Keratinocyte (primary cell): ENCODE results near the gene FHAD1. TPM values are rescaled to one million over a fixed set of nuclear protein-coding genes. Genes with fewer than 3 reads are reported as not detected.

ENCODE experiments used
- DNase-seq: peaks from one replicate; pipeline ENCODE4 v3.0.0-alpha.2; 2011; ENCODE audit warnings: low read depth, missing footprints, low spot score
- FAIRE-seq: peaks from 2 replicates; lab custom pipeline; 2011; peaks lifted over from hg19 to GRCh38; lab: Jason Lieb, UNC
- H2AFZ ChIP-seq: 2 replicates; pipeline ENCODE4 v1.6.0; 2012; ENCODE audit warnings: low read length, control low read depth, inconsistent platforms; ENCODE audit not compliant: control insufficient read depth
- H3K27ac ChIP-seq: 2 replicates; pipeline ENCODE4 v1.5.1; 2011; ENCODE audit warnings: low read length; ENCODE audit not compliant: control insufficient read depth, insufficient read depth
- H3K27me3 ChIP-seq: 3 replicates; pipeline ENCODE4 v1.6.0; 2011; ENCODE audit warnings: low read length; ENCODE audit not compliant: control insufficient read depth, insufficient read depth; ENCODE audit errors: extremely low read depth
- H3K36me3 ChIP-seq, 2 experiments: 2 replicates in 1 of 2; 3 replicates in 1 of 2; pipeline ENCODE4 v1.5.1; 2011; ENCODE audit warnings: low read length in 2 of 2, mild to moderate bottlenecking in 1 of 2; ENCODE audit not compliant: control insufficient read depth in 2 of 2, insufficient read depth in 2 of 2; ENCODE audit errors: extremely low read depth in 1 of 2
- H3K4me1 ChIP-seq: 3 replicates; pipeline ENCODE4 v1.5.1; 2011; ENCODE audit warnings: low read length; ENCODE audit not compliant: control insufficient read depth, insufficient read depth; ENCODE audit errors: extremely low read depth
- H3K4me2 ChIP-seq: 3 replicates; pipeline ENCODE4 v1.6.0; 2011; ENCODE audit warnings: low read depth, low read length; ENCODE audit not compliant: control insufficient read depth, insufficient read depth; ENCODE audit errors: extremely low read depth
- H3K4me3 ChIP-seq, 3 experiments: fragments of 200-600 bp in 1 of 3; sonication (generic) in 1 of 3; 2 replicates in 2 of 3; 3 replicates in 1 of 3; pipeline ENCODE4 v1.5.1; 2011 to 2016; ENCODE audit warnings: low read length in 3 of 3, mild to moderate bottlenecking in 3 of 3, control low read depth in 2 of 3, inconsistent platforms in 1 of 3, low read depth in 1 of 3, mixed read lengths in 1 of 3, mixed run types in 1 of 3, moderate library complexity in 1 of 3; ENCODE audit not compliant: control insufficient read depth in 2 of 3, insufficient read depth in 2 of 3; ENCODE audit errors: extremely low read depth in 1 of 3
- H3K79me2 ChIP-seq: 2 replicates; pipeline ENCODE4 v1.6.0; 2012; ENCODE audit warnings: low read length; ENCODE audit not compliant: control insufficient read depth, insufficient read depth
- H3K9ac ChIP-seq: 3 replicates; pipeline ENCODE4 v1.6.0; 2011; ENCODE audit warnings: low read length; ENCODE audit not compliant: control insufficient read depth, insufficient read depth; ENCODE audit errors: extremely low read depth
- H3K9me1 ChIP-seq: 3 replicates; pipeline ENCODE4 v1.6.0; 2011; ENCODE audit warnings: low read length; ENCODE audit not compliant: control insufficient read depth, insufficient read depth; ENCODE audit errors: extremely low read depth
- H3K9me3 ChIP-seq: 2 replicates; pipeline ENCODE4 v1.5.1; 2012; ENCODE audit warnings: low read depth, low read length; ENCODE audit not compliant: control insufficient read depth
- H4K20me1 ChIP-seq: 3 replicates; pipeline ENCODE4 v1.6.0; 2011; ENCODE audit warnings: low read length; ENCODE audit not compliant: control insufficient read depth, insufficient read depth; ENCODE audit errors: extremely low read depth
- CTCF ChIP-seq, 3 experiments: IDR thresholded peaks in 1 of 3; conservative IDR thresholded peaks in 1 of 3; optimal IDR thresholded peaks in 1 of 3; 2 replicates in 2 of 3; 3 replicates in 1 of 3; pipeline versions ENCODE3 to v1.5.1; 2011; ENCODE audit warnings: low read length in 3 of 3, mild to moderate bottlenecking in 3 of 3, moderate library complexity in 2 of 3, control low read depth in 1 of 3, inconsistent platforms in 1 of 3; ENCODE audit not compliant: insufficient read depth in 2 of 3; ENCODE audit errors: extremely low read depth in 1 of 3
- EZH2 ChIP-seq: IDR thresholded peaks from one replicate; pipeline ENCODE4 v1.6.1; 2012; ENCODE audit warnings: inconsistent platforms, mild to moderate bottlenecking, low read length, moderate library complexity
- dilution Hi-C: fragments of 300-500 bp; cut with MboI; formaldehyde crosslinking; loops from one replicate; pipeline ENCODE4 v1.7.0; 2020; ENCODE audit warnings: low sequenced_read_pairs; ENCODE audit not compliant: extremely low pct_ligation_motif_present
- polyA plus RNA-seq, 5 experiments: library from polyadenylated mRNA; depleted of rRNA in 3 of 5; stranded (reverse) in 3 of 5; stranded (forward) in 1 of 5; unstranded in 1 of 5; fragments of >200 nt; gene quantifications; 1 replicate in 1 of 5; 2 replicates in 3 of 5; 3 replicates in 1 of 5; pipeline versions ENCODE4 v1.2.1 to v1.2.3, GENCODE V29; 2011 to 2012; ENCODE audit warnings: missing spikeins in 2 of 5, low read depth in 1 of 5, low replicate concordance in 1 of 5

The FHAD1 gene
- polyA plus RNA-seq, 1 donor (not counting 4 experiments of a cell fraction or from before 2014, with no cell fraction given): 0.09 TPM

- H3K9me1 ChIP-seq: no peaks in the 10 kb centered on the region
- DNase-seq: no peak
- FAIRE-seq: no peak
- no peaks in the 10 kb centered on the region for H3K4me1 ChIP-seq
- no peaks in the 10 kb centered on the region for H3K9me3 ChIP-seq
- H3K9ac ChIP-seq: no peak overlapping the region
- H3K27me3 ChIP-seq: no peaks in the 10 kb centered on the region
- no peak overlapping the region for H3K4me2 ChIP-seq
- peaks cover 2% of the 10 kb centered on the region for H4K20me1 ChIP-seq
- no peak overlapping the region for H3K4me3 ChIP-seq
- no peaks in the 10 kb centered on the region for H3K79me2 ChIP-seq
- peaks cover 4 to 7% of the 10 kb centered on the region in 2 experiments for H3K36me3 ChIP-seq
- H2AFZ ChIP-seq: no peak overlapping the region
- TF ChIP-seq EZH2: no peak
- no peak for TF ChIP-seq CTCF (optimal IDR thresholded peaks at IDR 0.05 in 1 of 3, IDR thresholded peaks at IDR 0.05 in 1 of 3, conservative IDR thresholded peaks at IDR 0.05 in 1 of 3; ENCODE audit: extremely low read depth in 1 of 3, insufficient read depth in 2 of 3, low read length in 3 of 3)
- H3K27ac ChIP-seq: no peak overlapping the region
- dilution Hi-C loops: no loop called here
These were observed 22.0 kb upstream of the FHAD1 start for GRCh38 chr1:15224974-15225373.

GRCh38 chr1:15225461-15225860, 21.6 kb upstream of the FHAD1 start:
- no peaks in the 10 kb centered on the region for H3K27me3 ChIP-seq
- H3K4me1 ChIP-seq: no peaks in the 10 kb centered on the region
- FAIRE-seq (no peak), DNase-seq (no peak)
- H2AFZ ChIP-seq: no peak overlapping the region
- no peaks in the 10 kb centered on the region for H3K9me1 ChIP-seq
- peaks cover 2 to 6% of the 10 kb centered on the region in 2 experiments for H3K36me3 ChIP-seq
- no peaks in the 10 kb centered on the region for H3K79me2 ChIP-seq
- TF ChIP-seq EZH2 (no peak), CTCF (optimal IDR thresholded peaks at IDR 0.05 in 1 of 3, IDR thresholded peaks at IDR 0.05 in 1 of 3, conservative IDR thresholded peaks at IDR 0.05 in 1 of 3; ENCODE audit: extremely low read depth in 1 of 3, insufficient read depth in 2 of 3, low read length in 3 of 3) (no peak)
- dilution Hi-C loops: no loop called here
- H3K27ac ChIP-seq: no peak overlapping the region
- H3K9ac ChIP-seq: no peak overlapping the region
- H4K20me1 ChIP-seq: peaks cover 2% of the 10 kb centered on the region
- no peak overlapping the region for H3K4me3 ChIP-seq
- H3K9me3 ChIP-seq: no peaks in the 10 kb centered on the region
- no peak overlapping the region for H3K4me2 ChIP-seq
